ENCODE measurements around the gene PEX6.
"Not testable (repeated sequence)": the region's sequence is repeated elsewhere in the genome, so short reads cannot be mapped to it uniquely, and the experiment has no call there.

DNA sequence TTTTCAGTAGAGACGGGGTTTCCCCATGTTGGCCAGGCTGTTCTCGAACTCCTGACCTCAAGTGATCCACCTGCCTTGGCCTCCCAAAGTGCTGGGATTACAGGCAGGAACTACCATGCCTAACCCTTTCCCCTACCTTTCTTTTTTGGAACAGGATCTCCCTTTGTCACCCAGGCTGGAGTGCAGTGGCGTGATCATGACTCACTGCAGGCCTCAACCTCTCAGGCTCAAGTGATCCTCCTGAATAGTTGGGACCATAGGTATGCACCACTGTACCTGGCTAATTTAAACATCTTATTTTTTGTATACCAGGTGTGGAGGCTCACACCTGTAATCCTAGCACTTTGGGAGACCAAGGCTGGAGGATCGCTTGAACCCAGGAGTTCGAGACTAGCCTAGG lies 37.6 kb downstream of the PEX6 start:
- not testable (repeated sequence) for TF ChIP-seq CHD2 (IDR thresholded peaks at IDR 0.05; ENCODE audit: low read depth, low read length); MAF1 (CRISPR knock-in tag; IDR thresholded peaks at IDR 0.05; ENCODE audit: borderline replicate concordance); KDM4B (CRISPR knock-in tag; IDR thresholded peaks at IDR 0.05); DMAP1 (CRISPR knock-in tag; IDR thresholded peaks at IDR 0.05); SATB2 (CRISPR knock-in tag; IDR thresholded peaks at IDR 0.05); SETDB1 (CRISPR knock-in tag; IDR thresholded peaks at IDR 0.05; ENCODE audit: borderline replicate concordance); ZNF34 (CRISPR knock-in tag; IDR thresholded peaks at IDR 0.05; ENCODE audit: borderline replicate concordance); GABPA (IDR thresholded peaks at IDR 0.05; ENCODE audit: low read depth, low read length); GABPA (CRISPR knock-in tag; IDR thresholded peaks at IDR 0.05; ENCODE audit: low read depth); SIN3A (IDR thresholded peaks at IDR 0.05; ENCODE audit: borderline replicate concordance, low read depth, low read length)
- TF ChIP-seq, protein P1, sequence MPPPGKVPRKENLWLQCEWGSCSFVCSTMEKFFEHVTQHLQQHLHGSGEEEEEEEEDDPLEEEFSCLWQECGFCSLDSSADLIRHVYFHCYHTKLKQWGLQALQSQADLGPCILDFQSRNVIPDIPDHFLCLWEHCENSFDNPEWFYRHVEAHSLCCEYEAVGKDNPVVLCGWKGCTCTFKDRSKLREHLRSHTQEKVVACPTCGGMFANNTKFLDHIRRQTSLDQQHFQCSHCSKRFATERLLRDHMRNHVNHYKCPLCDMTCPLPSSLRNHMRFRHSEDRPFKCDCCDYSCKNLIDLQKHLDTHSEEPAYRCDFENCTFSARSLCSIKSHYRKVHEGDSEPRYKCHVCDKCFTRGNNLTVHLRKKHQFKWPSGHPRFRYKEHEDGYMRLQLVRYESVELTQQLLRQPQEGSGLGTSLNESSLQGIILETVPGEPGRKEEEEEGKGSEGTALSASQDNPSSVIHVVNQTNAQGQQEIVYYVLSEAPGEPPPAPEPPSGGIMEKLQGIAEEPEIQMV (CRISPR knock-in tag; IDR thresholded peaks at IDR 0.05; ENCODE audit: low read depth) = not testable (repeated sequence)
- TF ChIP-seq, protein P2, sequence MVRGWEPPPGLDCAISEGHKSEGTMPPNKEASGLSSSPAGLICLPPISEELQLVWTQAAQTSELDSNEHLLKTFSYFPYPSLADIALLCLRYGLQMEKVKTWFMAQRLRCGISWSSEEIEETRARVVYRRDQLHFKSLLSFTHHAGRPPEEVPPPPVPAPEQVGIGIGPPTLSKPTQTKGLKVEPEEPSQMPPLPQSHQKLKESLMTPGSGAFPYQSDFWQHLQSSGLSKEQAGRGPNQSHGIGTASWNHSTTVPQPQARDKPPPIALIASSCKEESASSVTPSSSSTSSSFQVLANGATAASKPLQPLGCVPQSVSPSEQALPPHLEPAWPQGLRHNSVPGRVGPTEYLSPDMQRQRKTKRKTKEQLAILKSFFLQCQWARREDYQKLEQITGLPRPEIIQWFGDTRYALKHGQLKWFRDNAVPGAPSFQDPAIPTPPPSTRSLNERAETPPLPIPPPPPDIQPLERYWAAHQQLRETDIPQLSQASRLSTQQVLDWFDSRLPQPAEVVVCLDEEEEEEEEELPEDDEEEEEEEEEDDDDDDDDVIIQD (CRISPR knock-in tag; IDR thresholded peaks at IDR 0.05; ENCODE audit: low read depth) = not testable (repeated sequence)
- TF ChIP-seq, protein P3, sequence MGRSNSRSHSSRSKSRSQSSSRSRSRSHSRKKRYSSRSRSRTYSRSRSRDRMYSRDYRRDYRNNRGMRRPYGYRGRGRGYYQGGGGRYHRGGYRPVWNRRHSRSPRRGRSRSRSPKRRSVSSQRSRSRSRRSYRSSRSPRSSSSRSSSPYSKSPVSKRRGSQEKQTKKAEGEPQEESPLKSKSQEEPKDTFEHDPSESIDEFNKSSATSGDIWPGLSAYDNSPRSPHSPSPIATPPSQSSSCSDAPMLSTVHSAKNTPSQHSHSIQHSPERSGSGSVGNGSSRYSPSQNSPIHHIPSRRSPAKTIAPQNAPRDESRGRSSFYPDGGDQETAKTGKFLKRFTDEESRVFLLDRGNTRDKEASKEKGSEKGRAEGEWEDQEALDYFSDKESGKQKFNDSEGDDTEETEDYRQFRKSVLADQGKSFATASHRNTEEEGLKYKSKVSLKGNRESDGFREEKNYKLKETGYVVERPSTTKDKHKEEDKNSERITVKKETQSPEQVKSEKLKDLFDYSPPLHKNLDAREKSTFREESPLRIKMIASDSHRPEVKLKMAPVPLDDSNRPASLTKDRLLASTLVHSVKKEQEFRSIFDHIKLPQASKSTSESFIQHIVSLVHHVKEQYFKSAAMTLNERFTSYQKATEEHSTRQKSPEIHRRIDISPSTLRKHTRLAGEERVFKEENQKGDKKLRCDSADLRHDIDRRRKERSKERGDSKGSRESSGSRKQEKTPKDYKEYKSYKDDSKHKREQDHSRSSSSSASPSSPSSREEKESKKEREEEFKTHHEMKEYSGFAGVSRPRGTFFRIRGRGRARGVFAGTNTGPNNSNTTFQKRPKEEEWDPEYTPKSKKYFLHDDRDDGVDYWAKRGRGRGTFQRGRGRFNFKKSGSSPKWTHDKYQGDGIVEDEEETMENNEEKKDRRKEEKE (IDR thresholded peaks at IDR 0.05) = not testable (repeated sequence)
- TF ChIP-seq, protein P4, sequence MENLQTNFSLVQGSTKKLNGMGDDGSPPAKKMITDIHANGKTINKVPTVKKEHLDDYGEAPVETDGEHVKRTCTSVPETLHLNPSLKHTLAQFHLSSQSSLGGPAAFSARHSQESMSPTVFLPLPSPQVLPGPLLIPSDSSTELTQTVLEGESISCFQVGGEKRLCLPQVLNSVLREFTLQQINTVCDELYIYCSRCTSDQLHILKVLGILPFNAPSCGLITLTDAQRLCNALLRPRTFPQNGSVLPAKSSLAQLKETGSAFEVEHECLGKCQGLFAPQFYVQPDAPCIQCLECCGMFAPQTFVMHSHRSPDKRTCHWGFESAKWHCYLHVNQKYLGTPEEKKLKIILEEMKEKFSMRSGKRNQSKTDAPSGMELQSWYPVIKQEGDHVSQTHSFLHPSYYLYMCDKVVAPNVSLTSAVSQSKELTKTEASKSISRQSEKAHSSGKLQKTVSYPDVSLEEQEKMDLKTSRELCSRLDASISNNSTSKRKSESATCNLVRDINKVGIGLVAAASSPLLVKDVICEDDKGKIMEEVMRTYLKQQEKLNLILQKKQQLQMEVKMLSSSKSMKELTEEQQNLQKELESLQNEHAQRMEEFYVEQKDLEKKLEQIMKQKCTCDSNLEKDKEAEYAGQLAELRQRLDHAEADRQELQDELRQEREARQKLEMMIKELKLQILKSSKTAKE (CRISPR knock-in tag; IDR thresholded peaks at IDR 0.05; ENCODE audit: borderline replicate concordance) = not testable (repeated sequence)

Measured in HepG2 (cell line).